Measurements from ENCODE around the gene CRYGB. TPM values are rescaled to one million over a fixed set of nuclear protein-coding genes. Genes with fewer than 3 reads are reported as not detected.
A peak's percentile ranks its signal among the peaks of the same experiment; 100 is the strongest.
"Not testable (repeated sequence)": the region's sequence is repeated elsewhere in the genome, so short reads cannot be mapped to it uniquely, and the experiment has no call there.

The CRYGB gene
- total RNA-seq, 1 donor from 2014 or later: not detected

DNA sequence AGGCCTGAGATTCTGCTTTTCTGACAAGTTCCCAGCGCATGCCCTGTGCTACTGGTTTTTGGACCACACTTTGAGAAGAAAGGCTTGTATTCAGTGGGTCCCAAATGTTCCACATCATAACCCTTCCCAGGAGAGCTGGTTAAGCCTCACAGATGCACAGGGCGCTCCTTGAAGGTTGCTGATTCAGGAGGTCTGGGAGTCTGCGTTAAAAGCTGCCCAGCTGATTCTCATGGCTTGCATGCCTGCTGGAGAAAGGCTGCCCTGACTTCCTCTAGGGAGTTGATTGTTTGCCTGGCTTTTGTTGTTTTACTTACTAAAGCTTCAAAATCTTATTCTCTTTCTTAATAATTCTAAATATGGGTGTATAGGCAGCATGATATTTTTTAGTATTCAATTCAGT is 42.3 kb downstream of the CRYGB start:
- TF ChIP-seq, protein P1, sequence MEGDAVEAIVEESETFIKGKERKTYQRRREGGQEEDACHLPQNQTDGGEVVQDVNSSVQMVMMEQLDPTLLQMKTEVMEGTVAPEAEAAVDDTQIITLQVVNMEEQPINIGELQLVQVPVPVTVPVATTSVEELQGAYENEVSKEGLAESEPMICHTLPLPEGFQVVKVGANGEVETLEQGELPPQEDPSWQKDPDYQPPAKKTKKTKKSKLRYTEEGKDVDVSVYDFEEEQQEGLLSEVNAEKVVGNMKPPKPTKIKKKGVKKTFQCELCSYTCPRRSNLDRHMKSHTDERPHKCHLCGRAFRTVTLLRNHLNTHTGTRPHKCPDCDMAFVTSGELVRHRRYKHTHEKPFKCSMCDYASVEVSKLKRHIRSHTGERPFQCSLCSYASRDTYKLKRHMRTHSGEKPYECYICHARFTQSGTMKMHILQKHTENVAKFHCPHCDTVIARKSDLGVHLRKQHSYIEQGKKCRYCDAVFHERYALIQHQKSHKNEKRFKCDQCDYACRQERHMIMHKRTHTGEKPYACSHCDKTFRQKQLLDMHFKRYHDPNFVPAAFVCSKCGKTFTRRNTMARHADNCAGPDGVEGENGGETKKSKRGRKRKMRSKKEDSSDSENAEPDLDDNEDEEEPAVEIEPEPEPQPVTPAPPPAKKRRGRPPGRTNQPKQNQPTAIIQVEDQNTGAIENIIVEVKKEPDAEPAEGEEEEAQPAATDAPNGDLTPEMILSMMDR (IDR thresholded peaks at IDR 0.05; ENCODE audit: unreplicated experiment): no peak
- Mint-ChIP-seq H3K27me3 (no peaks in the 10 kb centered on the region), H3K4me1 (ENCODE audit: low read depth) (no peaks in the 10 kb centered on the region), H3K4me3 (ENCODE audit: low read depth) (no peak overlapping the region), H3K36me3 (ENCODE audit: insufficient read depth) (no peaks in the 10 kb centered on the region), H3K27ac (no peak overlapping the region), H3K9me3 (ENCODE audit: low read depth) (no peaks in the 10 kb centered on the region)
- no peak for DNase-seq (ENCODE audit: low spot score, unreplicated experiment)

DNA sequence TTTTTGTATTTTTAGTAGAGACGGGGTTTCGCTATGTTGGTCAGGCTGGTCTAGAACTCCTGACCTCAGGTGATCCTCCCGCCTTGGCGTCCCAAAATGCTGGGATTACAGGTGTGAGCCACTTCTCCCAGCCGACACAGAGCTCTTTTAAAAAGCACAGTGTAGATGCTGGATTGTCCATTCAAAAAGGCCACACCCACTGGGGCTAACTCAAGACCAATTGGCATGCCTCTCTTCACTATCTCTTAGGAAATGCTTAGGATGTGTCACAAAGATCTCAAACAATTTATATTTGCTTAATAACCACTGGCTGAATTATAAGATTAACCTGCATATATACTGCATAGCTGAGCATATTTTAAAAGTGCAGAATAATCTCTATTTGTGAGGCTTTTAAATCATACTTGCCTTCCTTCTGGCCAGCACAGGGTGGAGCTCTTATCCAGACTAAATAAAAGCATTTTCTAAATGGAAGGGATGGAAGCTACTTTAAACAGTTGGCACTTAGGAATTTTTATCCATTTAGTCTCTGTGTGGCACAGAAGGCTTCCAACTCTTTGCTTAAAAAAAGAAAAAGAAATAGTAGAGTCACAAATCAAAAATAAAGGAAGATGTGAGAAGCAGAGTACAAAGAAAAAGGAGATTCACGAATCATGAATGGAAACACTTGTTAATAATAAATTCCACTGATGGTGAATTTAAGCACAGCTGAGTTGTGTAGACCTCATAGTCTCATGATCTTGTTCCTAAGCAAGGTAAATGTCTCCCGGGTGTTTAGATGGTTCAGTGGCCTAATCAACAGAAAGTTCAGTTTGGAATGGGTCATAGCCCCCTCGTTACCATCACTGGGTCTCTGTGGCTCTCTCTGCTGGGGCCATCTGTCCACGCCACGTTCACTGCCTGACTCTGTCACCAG is 44.0 kb downstream of the CRYGB start:
- H3K9me3 Mint-ChIP-seq (ENCODE audit: low read depth): no peaks in the 10 kb centered on the region
- no peak overlapping the region for H3K27ac Mint-ChIP-seq
- H3K27me3 Mint-ChIP-seq: no peaks in the 10 kb centered on the region
- no peak for DNase-seq (ENCODE audit: low spot score, unreplicated experiment)
- TF ChIP-seq, protein P1 (IDR thresholded peaks at IDR 0.05; ENCODE audit: unreplicated experiment): peak; percentile 59
- no peaks in the 10 kb centered on the region for H3K36me3 Mint-ChIP-seq (ENCODE audit: insufficient read depth)
- H3K4me1 Mint-ChIP-seq (ENCODE audit: low read depth): no peaks in the 10 kb centered on the region
- no peak overlapping the region for H3K4me3 Mint-ChIP-seq (ENCODE audit: low read depth)

DNA sequence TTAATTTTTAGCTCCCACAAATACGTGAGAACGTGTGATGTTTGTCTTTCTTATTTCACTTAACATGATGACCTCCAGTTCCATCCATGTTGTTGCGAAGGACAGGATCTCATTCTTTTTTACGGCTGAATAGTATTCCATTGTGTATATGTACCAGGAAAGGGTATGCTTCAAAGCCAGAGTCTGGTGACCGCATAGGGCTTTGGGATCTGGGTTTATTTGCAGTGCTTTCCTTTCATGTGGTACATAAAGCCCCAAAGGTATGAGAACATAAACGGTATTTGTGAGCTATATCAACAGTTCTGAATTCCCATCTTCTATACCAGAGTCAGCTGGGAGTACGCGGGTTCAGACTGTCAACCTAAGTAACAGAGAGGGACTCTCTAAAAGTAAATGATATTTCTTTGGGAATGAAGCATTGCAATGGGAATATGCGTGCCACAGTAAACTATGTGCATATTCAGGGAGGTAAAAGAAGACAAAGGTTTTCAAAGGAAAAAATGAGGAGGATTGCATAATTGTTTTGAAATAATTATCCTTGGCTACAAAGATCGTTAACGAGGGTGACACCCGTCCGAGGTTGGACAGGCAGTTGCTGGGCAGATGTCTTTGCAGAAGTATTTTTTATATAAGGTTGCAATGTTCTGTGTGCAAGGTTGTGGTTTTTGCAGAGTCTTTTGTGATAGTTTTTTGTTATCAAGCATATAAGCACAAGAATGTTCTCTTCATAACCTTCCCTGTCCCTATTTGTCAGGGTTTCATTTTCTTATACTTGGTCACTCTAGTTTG is 46.1 kb downstream of the CRYGB start:
- DNase-seq (ENCODE audit: low spot score, unreplicated experiment): no peak
- H3K36me3 Mint-ChIP-seq (ENCODE audit: insufficient read depth): no peaks in the 10 kb centered on the region

DNA sequence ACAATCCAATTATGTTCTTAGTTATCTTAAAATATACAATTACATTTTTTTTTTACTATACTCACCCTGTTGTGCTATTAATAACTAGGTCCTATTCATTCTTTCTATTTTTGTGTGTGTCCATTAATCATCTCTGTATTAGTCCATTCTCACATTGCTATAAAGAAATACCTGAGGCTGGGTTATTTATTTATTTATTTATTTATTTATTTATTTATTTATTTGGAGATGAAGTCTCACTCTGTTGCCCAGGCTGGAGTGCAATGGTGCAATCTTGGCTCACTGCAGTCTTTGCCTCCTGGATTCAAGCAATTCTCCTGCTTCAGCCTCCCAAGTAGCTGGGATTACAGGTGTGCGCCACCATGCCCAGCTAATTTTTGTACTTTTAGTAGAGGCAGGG is 47.3 kb downstream of the CRYGB start:
- not testable (repeated sequence) for H3K36me3 Mint-ChIP-seq (ENCODE audit: insufficient read depth); H3K9me3 Mint-ChIP-seq (ENCODE audit: low read depth); H3K27me3 Mint-ChIP-seq; DNase-seq (ENCODE audit: low spot score, unreplicated experiment); H3K4me1 Mint-ChIP-seq (ENCODE audit: low read depth); H3K4me3 Mint-ChIP-seq (ENCODE audit: low read depth); H3K27ac Mint-ChIP-seq

More for the DNA sequence above, 46.1 kb downstream of the CRYGB start:
- no peak overlapping the region for H3K4me3 Mint-ChIP-seq (ENCODE audit: low read depth)
- no peak overlapping the region for H3K27ac Mint-ChIP-seq
- TF ChIP-seq, protein P1 (IDR thresholded peaks at IDR 0.05; ENCODE audit: unreplicated experiment): no peak
- no peaks in the 10 kb centered on the region for H3K9me3 Mint-ChIP-seq (ENCODE audit: low read depth)
- no peaks in the 10 kb centered on the region for H3K27me3 Mint-ChIP-seq
- no peaks in the 10 kb centered on the region for H3K4me1 Mint-ChIP-seq (ENCODE audit: low read depth)

DNA sequence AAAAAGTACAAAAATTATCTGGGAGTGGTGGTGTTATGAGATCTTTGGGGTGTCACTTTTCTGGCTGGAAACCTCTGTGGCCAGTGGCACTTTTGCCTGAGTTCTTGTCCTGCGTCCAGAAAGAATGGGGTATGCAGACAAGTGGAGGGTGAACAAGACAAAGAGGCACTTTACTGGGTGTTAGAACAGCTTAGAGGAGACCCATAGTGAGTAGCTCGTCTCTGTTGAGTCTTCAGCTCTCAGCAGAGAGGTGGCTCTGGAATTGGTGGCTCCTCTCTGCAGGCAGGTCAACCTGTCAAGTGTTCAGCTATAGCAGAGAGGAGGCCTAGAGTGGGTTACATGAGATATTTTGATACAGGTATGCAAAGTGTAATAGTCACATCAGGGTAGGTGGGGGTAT is 47.7 kb downstream of the CRYGB start:
- H3K36me3 Mint-ChIP-seq (ENCODE audit: insufficient read depth): no peaks in the 10 kb centered on the region
- H3K4me1 Mint-ChIP-seq (ENCODE audit: low read depth): no peaks in the 10 kb centered on the region
- H3K27me3 Mint-ChIP-seq: no peaks in the 10 kb centered on the region
- DNase-seq (ENCODE audit: low spot score, unreplicated experiment): no peak
- H3K9me3 Mint-ChIP-seq (ENCODE audit: low read depth): no peaks in the 10 kb centered on the region
- no peak overlapping the region for H3K27ac Mint-ChIP-seq
- TF ChIP-seq, protein P1 (IDR thresholded peaks at IDR 0.05; ENCODE audit: unreplicated experiment): no peak
- H3K4me3 Mint-ChIP-seq (ENCODE audit: low read depth): no peak overlapping the region

Data from progenitor cell of endocrine pancreas (in vitro differentiated cells).